ENCODE measurements around the gene COX19.

DNA sequence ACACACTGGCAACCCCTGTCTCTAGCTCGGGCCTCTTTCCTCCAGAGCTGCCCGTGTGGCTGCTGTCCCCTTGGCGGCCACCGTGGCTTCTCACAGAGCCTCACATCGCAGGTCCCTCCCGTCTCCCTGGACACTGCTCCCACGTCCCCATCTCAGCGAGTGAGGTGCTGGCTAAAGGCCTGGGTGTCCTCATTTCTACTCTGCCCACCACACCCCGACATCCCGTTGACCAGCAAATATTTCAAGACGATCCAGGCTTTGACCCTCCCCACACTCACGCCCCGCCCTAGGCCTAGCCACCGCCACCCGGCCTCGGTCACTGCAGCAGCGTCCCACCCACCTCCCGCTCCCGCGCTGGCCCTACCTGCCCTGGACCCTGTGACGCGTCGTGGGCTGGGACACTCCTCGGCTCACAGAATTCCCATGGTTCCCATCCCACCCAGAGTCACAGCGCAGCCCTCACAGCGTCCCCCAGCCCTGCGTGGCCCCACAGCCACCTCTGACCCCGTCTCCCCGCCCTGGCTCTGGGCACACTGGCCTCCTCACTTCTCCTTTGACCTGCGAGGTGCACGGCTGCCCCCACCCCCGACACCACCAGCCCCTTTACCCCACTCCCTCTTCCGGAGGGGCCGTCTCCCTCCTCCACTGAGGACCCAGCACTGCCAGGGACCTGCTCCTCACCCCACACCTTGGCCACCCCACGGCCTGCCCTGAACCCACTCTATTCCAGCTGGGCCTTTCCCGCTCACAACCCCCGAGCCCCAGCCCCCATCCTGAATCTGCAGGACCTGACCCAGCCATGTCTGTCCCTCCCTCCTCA lies 27.7 kb downstream of the COX19 start:
- TF ChIP-seq EZH2 (IDR thresholded peaks at IDR 0.05; ENCODE audit: borderline replicate concordance, insufficient read depth, low read length, poor library complexity, severe bottlenecking) (no peak), POLR2AphosphoS5 (IDR thresholded peaks at IDR 0.05) (no peak), SMC3 (conservative IDR thresholded peaks at IDR 0.05; ENCODE audit: poor library complexity) (no peak), TAF1 (IDR thresholded peaks at IDR 0.05; ENCODE audit: low read depth) (no peak)
- TF ChIP-seq, protein P1, sequence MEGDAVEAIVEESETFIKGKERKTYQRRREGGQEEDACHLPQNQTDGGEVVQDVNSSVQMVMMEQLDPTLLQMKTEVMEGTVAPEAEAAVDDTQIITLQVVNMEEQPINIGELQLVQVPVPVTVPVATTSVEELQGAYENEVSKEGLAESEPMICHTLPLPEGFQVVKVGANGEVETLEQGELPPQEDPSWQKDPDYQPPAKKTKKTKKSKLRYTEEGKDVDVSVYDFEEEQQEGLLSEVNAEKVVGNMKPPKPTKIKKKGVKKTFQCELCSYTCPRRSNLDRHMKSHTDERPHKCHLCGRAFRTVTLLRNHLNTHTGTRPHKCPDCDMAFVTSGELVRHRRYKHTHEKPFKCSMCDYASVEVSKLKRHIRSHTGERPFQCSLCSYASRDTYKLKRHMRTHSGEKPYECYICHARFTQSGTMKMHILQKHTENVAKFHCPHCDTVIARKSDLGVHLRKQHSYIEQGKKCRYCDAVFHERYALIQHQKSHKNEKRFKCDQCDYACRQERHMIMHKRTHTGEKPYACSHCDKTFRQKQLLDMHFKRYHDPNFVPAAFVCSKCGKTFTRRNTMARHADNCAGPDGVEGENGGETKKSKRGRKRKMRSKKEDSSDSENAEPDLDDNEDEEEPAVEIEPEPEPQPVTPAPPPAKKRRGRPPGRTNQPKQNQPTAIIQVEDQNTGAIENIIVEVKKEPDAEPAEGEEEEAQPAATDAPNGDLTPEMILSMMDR (IDR thresholded peaks at IDR 0.05; ENCODE audit: poor library complexity, severe bottlenecking): no peak

Measured in neural cell (in vitro differentiated cells).